PFSK-1 (cell line): ENCODE measurements around the gene SLC37A2.

Experiments used
- POLR2AphosphoS5 ChIP-seq: IDR thresholded peaks from 2 replicates; pipeline ENCODE4 v1.6.1; 2012; ENCODE audit warnings: low read depth, mild to moderate bottlenecking, control low read depth, low read length, moderate library complexity
- SIN3A ChIP-seq: IDR thresholded peaks from 2 replicates; pipeline ENCODE4 v1.6.1; 2012; ENCODE audit warnings: mild to moderate bottlenecking, low read length, moderate library complexity, borderline replicate concordance; ENCODE audit not compliant: insufficient read depth
- TAF1 ChIP-seq: IDR thresholded peaks from 2 replicates; pipeline ENCODE4 v1.6.1; 2012; ENCODE audit warnings: low read length, control low read depth, borderline replicate concordance; ENCODE audit not compliant: insufficient read depth
- TF ChIP-seq, protein P1 (sequence below), 2 experiments: IDR thresholded peaks; 2 replicates each; pipeline versions ENCODE4 v1.6.1 to v1.8.0; 2011 to 2012; ENCODE audit warnings: low read depth in 2 of 2, low read length in 2 of 2, control low read depth in 1 of 2, inconsistent platforms in 1 of 2, mild to moderate bottlenecking in 1 of 2, moderate library complexity in 1 of 2; ENCODE audit not compliant: insufficient read depth in 1 of 2

DNA sequence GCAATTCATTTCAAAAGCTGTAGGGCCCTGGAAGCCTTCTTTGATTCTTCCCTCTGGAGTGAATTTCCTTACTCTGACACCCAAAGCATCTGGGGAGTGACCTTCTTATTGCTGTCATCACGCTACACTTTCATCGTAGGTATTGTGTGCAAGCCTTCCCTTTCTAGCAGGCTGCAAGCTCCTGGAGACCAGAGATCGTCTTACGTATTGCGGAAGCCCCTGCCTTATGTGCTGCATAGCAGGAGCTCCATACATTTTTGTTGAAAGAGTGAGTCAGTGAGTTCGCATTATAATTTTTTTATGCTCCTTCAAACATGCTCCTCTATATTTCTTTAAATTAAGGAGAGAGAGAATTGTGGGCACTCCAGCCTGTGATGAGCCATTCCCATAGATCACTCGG lies 69.5 kb downstream of the SLC37A2 start:
- TF ChIP-seq, protein P1, sequence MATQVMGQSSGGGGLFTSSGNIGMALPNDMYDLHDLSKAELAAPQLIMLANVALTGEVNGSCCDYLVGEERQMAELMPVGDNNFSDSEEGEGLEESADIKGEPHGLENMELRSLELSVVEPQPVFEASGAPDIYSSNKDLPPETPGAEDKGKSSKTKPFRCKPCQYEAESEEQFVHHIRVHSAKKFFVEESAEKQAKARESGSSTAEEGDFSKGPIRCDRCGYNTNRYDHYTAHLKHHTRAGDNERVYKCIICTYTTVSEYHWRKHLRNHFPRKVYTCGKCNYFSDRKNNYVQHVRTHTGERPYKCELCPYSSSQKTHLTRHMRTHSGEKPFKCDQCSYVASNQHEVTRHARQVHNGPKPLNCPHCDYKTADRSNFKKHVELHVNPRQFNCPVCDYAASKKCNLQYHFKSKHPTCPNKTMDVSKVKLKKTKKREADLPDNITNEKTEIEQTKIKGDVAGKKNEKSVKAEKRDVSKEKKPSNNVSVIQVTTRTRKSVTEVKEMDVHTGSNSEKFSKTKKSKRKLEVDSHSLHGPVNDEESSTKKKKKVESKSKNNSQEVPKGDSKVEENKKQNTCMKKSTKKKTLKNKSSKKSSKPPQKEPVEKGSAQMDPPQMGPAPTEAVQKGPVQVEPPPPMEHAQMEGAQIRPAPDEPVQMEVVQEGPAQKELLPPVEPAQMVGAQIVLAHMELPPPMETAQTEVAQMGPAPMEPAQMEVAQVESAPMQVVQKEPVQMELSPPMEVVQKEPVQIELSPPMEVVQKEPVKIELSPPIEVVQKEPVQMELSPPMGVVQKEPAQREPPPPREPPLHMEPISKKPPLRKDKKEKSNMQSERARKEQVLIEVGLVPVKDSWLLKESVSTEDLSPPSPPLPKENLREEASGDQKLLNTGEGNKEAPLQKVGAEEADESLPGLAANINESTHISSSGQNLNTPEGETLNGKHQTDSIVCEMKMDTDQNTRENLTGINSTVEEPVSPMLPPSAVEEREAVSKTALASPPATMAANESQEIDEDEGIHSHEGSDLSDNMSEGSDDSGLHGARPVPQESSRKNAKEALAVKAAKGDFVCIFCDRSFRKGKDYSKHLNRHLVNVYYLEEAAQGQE (IDR thresholded peaks at IDR 0.05; ENCODE audit: insufficient read depth in 1 of 2, low read depth in 2 of 2, low read length in 2 of 2) = no peak
- TF ChIP-seq TAF1 (no peak), POLR2AphosphoS5 (no peak), SIN3A (no peak)
